Smooth muscle cell (in vitro differentiated cells): ENCODE results near the gene PKP3. TPM values are rescaled to one million over a fixed set of nuclear protein-coding genes. Genes with fewer than 3 reads are reported as not detected.

Source experiments
- DNase-seq: peaks from one replicate; lab custom pipeline; 2025; ENCODE audit not compliant: unreplicated experiment; lab: John Stamatoyannopoulos, UW
- H2AFZ ChIP-seq: fragments of 200-600 bp; sonication (generic); 2 replicates; pipeline ENCODE4 v1.6.0; 2016; ENCODE audit warnings: antibody characterized with exemption, low read depth, mild to moderate bottlenecking
- H3F3A ChIP-seq: fragments of 200-600 bp; sonication (generic); 2 replicates; pipeline ENCODE4 v1.6.0; 2017; ENCODE audit warnings: antibody characterized with exemption, low read depth
- H3K27ac ChIP-seq: fragments of 200-600 bp; sonication (generic); 2 replicates; pipeline ENCODE4 v1.5.1; 2016; ENCODE audit warnings: low read depth, mild to moderate bottlenecking
- H3K27me3 ChIP-seq: fragments of 200-600 bp; sonication (generic); 2 replicates; pipeline ENCODE4 v1.6.1; 2016; ENCODE audit warnings: low read depth, mild to moderate bottlenecking
- H3K36me3 ChIP-seq: fragments of 200-600 bp; sonication (generic); 2 replicates; pipeline ENCODE4 v1.5.1; 2016; ENCODE audit warnings: low read depth
- H3K4me1 ChIP-seq: fragments of 200-600 bp; sonication (generic); 2 replicates; pipeline ENCODE4 v1.5.1; 2016; ENCODE audit warnings: low read depth
- H3K4me2 ChIP-seq: fragments of 200-600 bp; sonication (generic); 2 replicates; pipeline ENCODE4 v1.6.0; 2016; ENCODE audit warnings: mild to moderate bottlenecking
- H3K4me3 ChIP-seq: fragments of 200-600 bp; sonication (generic); 2 replicates; pipeline ENCODE4 v1.5.1; 2016; ENCODE audit warnings: mild to moderate bottlenecking
- H3K79me2 ChIP-seq: fragments of 200-600 bp; sonication (generic); 2 replicates; pipeline ENCODE4 v1.6.0; 2016; ENCODE audit warnings: low read depth, mild to moderate bottlenecking
- H3K9ac ChIP-seq: fragments of 200-600 bp; sonication (generic); 2 replicates; pipeline ENCODE4 v1.6.0; 2016; ENCODE audit warnings: low read depth
- H3K9me3 ChIP-seq: fragments of 200-600 bp; sonication (generic); replicated peaks from 2 replicates; pipeline ENCODE4 v1.5.1; 2016; ENCODE audit warnings: low read depth
- H4K20me1 ChIP-seq: fragments of 200-600 bp; sonication (generic); 2 replicates; pipeline ENCODE4 v1.6.0; 2016; ENCODE audit warnings: low read depth
- CTCF ChIP-seq: fragments of 200-600 bp; sonication (generic); IDR thresholded peaks from 2 replicates; pipeline ENCODE4 v1.5.1; 2017; ENCODE audit warnings: borderline replicate concordance, mild to moderate bottlenecking, antibody characterized with exemption; ENCODE audit not compliant: insufficient read depth, poor library complexity, severe bottlenecking
- WGBS: methylation state at CpG from one replicate; pipeline ENCODE4 v1.1.7; 2016; ENCODE audit warnings: low lambda C conversion rate; 5-methylcytosine and 5-hydroxymethylcytosine counted together
- polyA plus RNA-seq: library from polyadenylated mRNA; unstranded; fragments of >200 nt; fragmentation: Nextera tagmentation; extraction: Ambion mirVana; gene quantifications from 2 replicates; pipeline ENCODE4 v1.2.1, GENCODE V29; 2016
- total RNA-seq: library from RNA; depleted of rRNA; stranded (reverse); fragments of >200 nt; gene quantifications from 2 replicates; pipeline ENCODE4 v1.2.3, GENCODE V29; 2014

The PKP3 gene
- total and polyA plus RNA-seq, 2 experiments from 2014 or later = 24.6 to 61.2 TPM

GRCh38 chr11:417652-418342 is 23.8 kb downstream of the PKP3 start:
- Histone ChIP-seq H4K20me1 (no peaks in the 10 kb centered on the region), H2AFZ (no peak overlapping the region), H3K4me2 (peak overlapping the region; percentile 95), H3K4me1 (no peaks in the 10 kb centered on the region), H3K27me3 (peaks cover 19% of the 10 kb centered on the region), H3K9me3 (no peaks in the 10 kb centered on the region), H3K4me3 (peak overlapping the region; percentile 63), H3K79me2 (no peaks in the 10 kb centered on the region), H3K9ac (no peak overlapping the region), H3K36me3 (no peaks in the 10 kb centered on the region), H3K27ac (no peak overlapping the region), H3F3A (peaks cover 8% of the 10 kb centered on the region)
- DNase-seq = no peak
- no peak for TF ChIP-seq CTCF
- 69% methylated on average over 19 of the region's 19 CpGs for WGBS

DNA sequence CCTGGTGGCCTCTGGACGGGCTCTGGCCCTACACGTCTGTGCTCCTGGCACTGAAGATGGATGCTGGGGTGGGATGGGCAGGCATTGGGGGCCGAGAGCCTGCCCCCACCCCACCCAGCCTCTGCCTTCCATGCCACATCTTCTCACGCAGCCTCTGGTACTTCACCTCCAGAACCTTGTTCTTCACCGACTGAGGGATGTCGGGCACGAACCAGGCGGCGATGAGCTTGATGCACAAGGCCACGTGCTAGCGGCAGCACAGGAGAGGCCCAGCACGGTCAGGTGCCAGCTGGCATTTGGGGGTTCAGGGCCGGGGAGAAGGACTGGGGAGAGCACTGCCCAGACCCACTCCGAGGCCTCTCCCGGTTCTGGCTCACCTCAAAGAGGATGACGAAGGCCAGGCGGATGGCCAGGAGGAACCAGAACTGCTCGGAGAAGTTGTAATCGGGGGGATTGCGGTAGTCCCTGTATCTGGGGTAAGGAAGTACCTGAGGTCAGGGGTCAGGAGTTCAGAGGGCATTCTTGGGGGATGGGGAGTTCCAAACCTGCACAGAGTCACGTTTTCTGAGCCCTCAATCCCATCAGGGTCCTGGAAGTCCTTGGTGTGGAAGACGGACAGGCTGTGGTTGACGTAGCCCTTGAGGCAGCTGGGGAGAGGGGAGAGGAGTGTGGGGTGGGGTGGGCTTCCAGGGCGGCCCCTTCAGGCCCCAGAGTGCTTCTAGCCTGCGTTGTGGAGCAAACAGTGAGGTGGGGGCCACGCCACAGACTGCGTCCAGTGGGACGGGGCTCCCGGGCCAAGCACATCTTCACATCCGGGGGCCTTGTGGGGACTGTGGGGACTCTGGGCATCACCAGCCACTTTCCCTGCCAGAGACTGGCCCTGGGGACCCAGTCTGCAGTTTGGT is 24.6 kb downstream of the PKP3 start:
- H3K27ac ChIP-seq = no peak overlapping the region
- no peaks in the 10 kb centered on the region for H4K20me1 ChIP-seq
- no peak overlapping the region for H3K4me2 ChIP-seq
- H3K79me2 ChIP-seq = no peaks in the 10 kb centered on the region
- no peak for TF ChIP-seq CTCF
- H3K4me1 ChIP-seq = no peaks in the 10 kb centered on the region
- H3K9ac ChIP-seq = no peak overlapping the region
- H2AFZ ChIP-seq = no peak overlapping the region
- no peak overlapping the region for H3K4me3 ChIP-seq
- H3K9me3 ChIP-seq = no peaks in the 10 kb centered on the region
- WGBS = 95% methylated on average over 30 of the region's 30 CpGs
- no peaks in the 10 kb centered on the region for H3K36me3 ChIP-seq
- no peak for DNase-seq
- H3K27me3 ChIP-seq = peaks cover 19% of the 10 kb centered on the region
- H3F3A ChIP-seq = peaks cover 8% of the 10 kb centered on the region

GRCh38 chr11:419248-420005 is 25.4 kb downstream of the PKP3 start:
- TF ChIP-seq CTCF = no peak

More at GRCh38 chr11:419248-420005, 25.4 kb downstream of the PKP3 start:
- no peak overlapping the region for H3K4me2 ChIP-seq
- H3K79me2 ChIP-seq = no peaks in the 10 kb centered on the region
- no peaks in the 10 kb centered on the region for H3K9me3 ChIP-seq
- no peaks in the 10 kb centered on the region for H3K36me3 ChIP-seq
- 91% methylated on average over 20 of the region's 20 CpGs for WGBS
- H4K20me1 ChIP-seq = no peaks in the 10 kb centered on the region
- H3K27ac ChIP-seq = no peak overlapping the region
- H3K4me1 ChIP-seq = no peaks in the 10 kb centered on the region
- no peak for DNase-seq
- peaks cover 8% of the 10 kb centered on the region for H3F3A ChIP-seq
- H2AFZ ChIP-seq = no peak overlapping the region
- no peak overlapping the region for H3K4me3 ChIP-seq
- H3K9ac ChIP-seq = no peak overlapping the region
- H3K27me3 ChIP-seq = peaks cover 22% of the 10 kb centered on the region
